ENCODE measurements around the gene COLQ.
A peak's percentile ranks its signal among the peaks of the same experiment; 100 is the strongest.

Gene COLQ

GRCh38 chr3:15519096-15519495 is 2.4 kb downstream of the COLQ start:
- DNase-seq, result no peak

GRCh38 chr3:15514663-15515340 is 6.7 kb downstream of the COLQ start:
- DNase-seq, result no peak

- no peak for DNase-seq
Measured at GRCh38 chr3:15513810-15514662, 7.5 kb downstream of the COLQ start.

- no peak for DNase-seq
Measured at GRCh38 chr3:15513116-15513515, 8.4 kb downstream of the COLQ start.

- DNase-seq, result peak; percentile 83
Measured at GRCh38 chr3:15512166-15512565, 9.3 kb downstream of the COLQ start.

- DNase-seq, result no peak
Measured at GRCh38 chr3:15511156-15511555, 10.3 kb downstream of the COLQ start.

- DNase-seq, result no peak
Measured at GRCh38 chr3:15510493-15510892, 11.0 kb downstream of the COLQ start.

- DNase-seq, result no peak
Measured at GRCh38 chr3:15506571-15506970, 14.9 kb downstream of the COLQ start.

GRCh38 chr3:15505479-15506165 is 15.9 kb downstream of the COLQ start:
- no peak for DNase-seq

GRCh38 chr3:15502616-15503015 is 18.9 kb downstream of the COLQ start:
- DNase-seq, result no peak

GRCh38 chr3:15501126-15501525 is 20.4 kb downstream of the COLQ start:
- peak; percentile 50 for DNase-seq

GRCh38 chr3:15500107-15500724 is 21.3 kb downstream of the COLQ start:
- no peak for DNase-seq

- no peak for DNase-seq
Measured at GRCh38 chr3:15499536-15499935, 22.0 kb downstream of the COLQ start.

- DNase-seq, result no peak
Measured at GRCh38 chr3:15498431-15499214, 22.9 kb downstream of the COLQ start.

GRCh38 chr3:15497964-15498363 is 23.5 kb downstream of the COLQ start:
- DNase-seq, result no peak

GRCh38 chr3:15496341-15496664 is 25.2 kb downstream of the COLQ start:
- no peak for DNase-seq

- no peak for DNase-seq
Measured at GRCh38 chr3:15495461-15496340, 25.8 kb downstream of the COLQ start.

- no peak for DNase-seq
Measured at GRCh38 chr3:15493436-15493835, 28.1 kb downstream of the COLQ start.

- no peak for DNase-seq
Measured at GRCh38 chr3:15492847-15493360, 28.6 kb downstream of the COLQ start.

GRCh38 chr3:15491143-15491542 is 30.4 kb downstream of the COLQ start:
- no peak for DNase-seq

- no peak for DNase-seq
Measured at GRCh38 chr3:15490158-15490557, 31.3 kb downstream of the COLQ start.

Data from NCI-H345 (cell line).